GM12891 (cell line): ENCODE data around the gene CHSY1.

Experiments
- POLR2A ChIP-seq: IDR thresholded peaks from 2 replicates; pipeline ENCODE4 v1.6.1; 2011; ENCODE audit warnings: low read depth, low read length, control low read depth
- POLR2AphosphoS5 ChIP-seq: IDR thresholded peaks from 2 replicates; pipeline ENCODE4 v1.6.1; 2011; ENCODE audit warnings: low read depth, low read length, control low read depth
- POU2F2 ChIP-seq: IDR thresholded peaks from 2 replicates; pipeline ENCODE4 v1.6.1; 2011; ENCODE audit warnings: low read depth, mild to moderate bottlenecking, control low read depth, low read length, moderate library complexity
- TAF1 ChIP-seq: IDR thresholded peaks from 2 replicates; pipeline ENCODE4 v1.6.1; 2011; ENCODE audit warnings: low read depth, low read length, control low read depth

- TF ChIP-seq POLR2A (peak; percentile 68), POLR2AphosphoS5 (peak; percentile 80), POU2F2 (no peak), TAF1 (peak; percentile 75)
These were observed at the start of gene CHSY1 for GRCh38 chr15:101251830-101252820.
